Activated naive CD8-positive, alpha-beta T cell treated with anti-CD3 and anti-CD28 coated beads, Interleukin-2, amount 10 ng/mL, durations not matched to agents 7 days and 5 days (primary cell): ENCODE data around the gene AGAP3. TPM values are rescaled to one million over a fixed set of nuclear protein-coding genes. Genes with fewer than 3 reads are reported as not detected.

ENCODE experiments used
- ATAC-seq: fragments of 150-1000 bp; cut with Tn5 transposase; one replicate; pipeline ENCODE4 v1.10.0; 2021; ENCODE audit warnings: low read depth, moderate library complexity
- POLR2A ChIA-PET: fragments of 350-600 bp; sonication (Branson Sonifier 250); formaldehyde crosslinking; loops from one replicate; lab custom pipeline; 2021; ENCODE audit warnings: antibody characterized with exemption; lab: Charles Lee
- DNase-seq: peaks from one replicate; pipeline ENCODE4 v3.0.0; 2021
- H3K27ac Mint-ChIP-seq: one replicate; pipeline ENCODE4 v1.8.0; 2022; ENCODE audit warnings: mild to moderate bottlenecking, mixed read lengths
- H3K27me3 Mint-ChIP-seq: one replicate; pipeline ENCODE4 v1.8.0; 2022; ENCODE audit warnings: mild to moderate bottlenecking, moderate library complexity, mixed read lengths
- H3K36me3 Mint-ChIP-seq: one replicate; pipeline ENCODE4 v1.8.0; 2021; ENCODE audit warnings: mild to moderate bottlenecking, mixed read lengths
- H3K4me1 Mint-ChIP-seq: one replicate; pipeline ENCODE4 v1.8.0; 2021; ENCODE audit warnings: mixed read lengths
- H3K4me3 Mint-ChIP-seq: one replicate; pipeline ENCODE4 v1.8.0; 2022; ENCODE audit warnings: mild to moderate bottlenecking, moderate library complexity, mixed read lengths
- H3K9me3 Mint-ChIP-seq: one replicate; pipeline ENCODE4 v1.8.0; 2021; ENCODE audit warnings: mixed read lengths
- total RNA-seq, 2 experiments: library from RNA; stranded (reverse); gene quantifications; one replicate each; pipeline ENCODE4 v1.2.3, GENCODE V29; 2021

AGAP3 gene
- total RNA-seq, 2 experiments from 2014 or later = 31.7 to 32.7 TPM

DNA sequence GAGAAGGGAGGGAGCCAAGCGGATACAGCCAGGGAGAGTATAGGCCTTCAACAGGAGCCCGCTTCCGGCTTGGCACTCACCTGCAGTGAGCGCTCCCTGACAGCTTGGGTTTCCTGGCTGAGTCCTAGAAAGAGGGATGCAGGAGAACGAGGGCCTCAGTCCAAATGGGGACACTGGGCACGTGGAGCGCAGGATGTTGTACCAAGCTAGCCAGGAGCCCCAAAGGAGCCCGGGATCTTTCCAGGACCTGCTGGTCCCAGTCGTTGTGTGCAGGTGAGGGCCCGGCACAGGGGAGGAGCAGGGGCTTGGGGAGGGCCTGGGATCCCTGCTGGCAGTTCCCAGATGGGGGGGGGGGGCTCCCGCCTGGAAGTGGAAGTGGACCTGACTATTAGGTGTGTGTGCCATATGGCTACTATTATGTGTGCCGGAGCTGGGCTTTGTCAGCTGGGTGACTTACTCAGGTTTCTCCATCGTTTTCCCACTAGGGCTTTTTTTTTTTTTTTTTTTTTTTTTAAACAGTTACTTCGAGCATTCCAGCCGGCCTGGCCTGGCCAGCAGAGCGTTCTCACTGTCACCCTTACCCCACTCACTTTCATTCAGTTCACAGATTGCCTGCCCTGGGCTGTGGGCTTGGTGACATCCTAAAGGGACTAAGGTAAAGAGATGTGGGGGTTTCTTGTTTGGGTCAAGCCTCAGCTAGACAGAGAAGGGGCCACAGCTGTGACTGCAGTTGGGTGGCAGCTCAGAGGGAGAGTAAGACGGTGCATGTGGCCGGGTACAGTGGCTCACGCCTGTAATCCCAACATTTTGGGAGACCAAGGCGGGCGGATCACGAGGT lies 3.8 kb downstream of the AGAP3 start:
- no peak overlapping the region for H3K27ac Mint-ChIP-seq
- no peaks in the 10 kb centered on the region for H3K9me3 Mint-ChIP-seq
- peaks cover 13% of the 10 kb centered on the region for H3K4me1 Mint-ChIP-seq
- H3K36me3 Mint-ChIP-seq = no peaks in the 10 kb centered on the region
- H3K27me3 Mint-ChIP-seq = peaks cover 12% of the 10 kb centered on the region
- no peak for ATAC-seq
- no peak overlapping the region for H3K4me3 Mint-ChIP-seq
- POLR2A ChIA-PET = interaction anchor here (1.0 to 1.5 kb wide), 2 partner anchors 10 to 137 kb away, joined by 3 read pairs; partner anchors contain the start of genes ABCF2 and FASTK
- no peak for DNase-seq

DNA sequence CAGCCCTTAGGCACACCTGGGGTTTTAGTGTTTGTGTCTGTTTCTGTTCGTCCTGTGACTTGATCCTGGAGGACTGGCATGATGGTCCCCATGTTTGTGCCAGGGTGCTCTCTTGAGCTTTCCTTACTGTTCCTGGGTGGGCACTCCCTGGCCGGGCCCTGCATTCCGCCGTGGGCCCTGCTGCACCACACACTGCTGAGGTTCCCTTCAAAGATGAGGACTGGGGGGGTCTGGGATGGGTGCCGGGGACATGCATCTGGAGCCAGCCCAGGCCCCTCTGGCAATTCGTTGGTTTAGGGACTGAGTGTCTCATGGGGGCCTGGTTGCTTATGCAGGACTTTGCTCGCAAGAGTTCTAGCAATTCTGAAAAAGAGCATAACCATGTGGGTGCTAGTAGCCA lies 4.7 kb downstream of the AGAP3 start:
- Mint-ChIP-seq H3K4me3 (no peak overlapping the region), H3K9me3 (no peaks in the 10 kb centered on the region), H3K4me1 (peaks cover 7% of the 10 kb centered on the region), H3K27me3 (peaks cover 6% of the 10 kb centered on the region), H3K36me3 (no peaks in the 10 kb centered on the region), H3K27ac (no peak overlapping the region)
- no peak for DNase-seq
- no peak for ATAC-seq
- POLR2A ChIA-PET = interaction anchor here (1.0 to 1.5 kb wide), 2 partner anchors 10 to 136 kb away, joined by 3 read pairs; partner anchors contain the start of genes ABCF2 and FASTK

DNA sequence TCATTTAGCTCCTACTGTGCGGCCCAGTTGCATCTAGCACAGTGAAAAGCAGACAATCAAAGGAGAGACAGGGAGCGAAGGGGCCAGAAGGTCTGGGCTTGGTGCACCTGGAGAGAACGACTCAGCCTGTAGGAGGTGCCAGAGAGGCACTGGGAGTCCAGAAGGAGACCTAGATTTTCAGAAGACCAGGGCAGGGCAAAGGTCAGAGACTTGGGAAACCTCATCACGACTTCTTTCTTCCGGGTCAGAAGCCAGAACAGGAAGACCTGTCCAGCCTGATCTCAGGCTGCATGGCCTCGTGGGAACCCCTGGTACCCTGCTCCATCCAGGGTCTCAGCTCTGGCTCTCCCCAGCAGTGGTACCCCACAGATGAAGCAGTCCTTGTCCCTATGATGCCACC lies 5.2 kb downstream of the AGAP3 start:
- peaks cover 6% of the 10 kb centered on the region for H3K27me3 Mint-ChIP-seq
- ATAC-seq = no peak
- H3K36me3 Mint-ChIP-seq = no peaks in the 10 kb centered on the region
- H3K4me3 Mint-ChIP-seq = no peak overlapping the region
- no peaks in the 10 kb centered on the region for H3K9me3 Mint-ChIP-seq
- POLR2A ChIA-PET = interaction anchor here (1.5 kb wide), 1 partner anchor 11 kb away, joined by 3 read pairs; the partner anchor contains the start of gene FASTK
- no peak overlapping the region for H3K27ac Mint-ChIP-seq
- DNase-seq = no peak
- H3K4me1 Mint-ChIP-seq = peaks cover 7% of the 10 kb centered on the region

DNA sequence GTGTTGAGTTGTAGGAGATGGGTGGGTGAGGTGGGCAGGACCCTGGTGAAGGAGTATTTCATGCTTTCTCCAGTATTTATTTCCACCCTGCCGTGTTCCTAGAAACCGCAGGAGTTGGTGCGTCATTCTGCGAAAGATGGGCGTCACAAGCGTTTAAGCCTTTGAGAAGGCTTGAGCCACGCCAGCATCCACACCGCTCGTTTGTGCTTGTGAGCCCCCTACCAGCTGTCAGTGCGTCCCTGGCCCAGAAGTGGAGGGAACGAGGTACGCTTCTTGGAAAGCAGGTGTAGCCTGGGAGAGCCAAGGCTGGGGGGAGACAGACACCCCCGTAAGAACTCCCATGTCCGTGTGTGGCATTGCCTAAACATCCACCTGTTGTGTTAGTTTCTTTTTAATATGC lies 5.7 kb downstream of the AGAP3 start:
- Mint-ChIP-seq H3K4me3 (no peak overlapping the region), H3K4me1 (peaks cover 7% of the 10 kb centered on the region), H3K9me3 (no peaks in the 10 kb centered on the region), H3K36me3 (no peaks in the 10 kb centered on the region), H3K27me3 (peaks cover 6% of the 10 kb centered on the region), H3K27ac (no peak overlapping the region)
- POLR2A ChIA-PET = no interaction called here
- DNase-seq (no peak), ATAC-seq (no peak)

DNA sequence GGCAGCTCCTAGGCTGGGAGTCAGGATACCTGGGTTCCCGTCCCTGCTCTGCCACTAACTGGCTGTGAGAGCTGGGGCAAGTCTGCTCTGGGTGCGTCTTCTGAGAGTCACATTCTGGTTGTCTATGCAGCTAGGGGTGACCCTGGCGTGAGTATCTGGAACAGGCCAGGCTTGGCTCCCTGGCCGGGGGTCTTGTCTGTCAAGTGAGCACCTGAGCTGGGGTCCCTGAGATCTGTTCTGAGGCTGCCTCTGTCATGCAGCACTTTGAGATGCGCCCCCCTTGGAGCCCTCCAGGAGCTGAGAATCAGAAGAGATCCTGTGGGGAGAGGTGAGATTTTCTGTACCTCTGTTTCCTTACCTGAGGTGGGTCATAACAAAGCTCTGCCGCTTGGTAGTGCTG lies 7.5 kb downstream of the AGAP3 start:
- Mint-ChIP-seq H3K27me3 (peaks cover under 1% of the 10 kb centered on the region), H3K27ac (no peak overlapping the region), H3K36me3 (no peaks in the 10 kb centered on the region), H3K4me3 (no peak overlapping the region), H3K9me3 (no peaks in the 10 kb centered on the region), H3K4me1 (peaks cover 3% of the 10 kb centered on the region)
- POLR2A ChIA-PET = no interaction called here
- ATAC-seq (no peak), DNase-seq (peak; percentile 21)

DNA sequence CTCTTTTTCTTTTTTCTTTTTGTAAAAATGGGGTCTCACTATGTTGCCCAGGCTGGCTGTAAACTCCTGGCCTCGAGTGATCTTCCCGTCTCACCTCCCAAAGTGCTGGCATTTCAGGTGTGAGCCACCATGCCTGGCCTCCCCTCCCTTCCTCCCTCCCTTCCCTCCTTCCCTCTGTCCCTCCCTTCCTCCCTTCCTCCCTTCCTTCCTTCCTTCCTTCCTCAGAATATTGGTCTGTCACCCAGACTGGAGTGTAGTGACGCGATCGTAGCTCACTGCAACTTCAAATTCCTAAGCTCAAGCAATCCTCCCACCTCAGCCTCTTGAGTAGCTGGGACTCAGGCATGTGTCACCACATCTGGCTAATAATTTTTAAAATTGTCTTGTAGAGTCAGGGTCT lies 8.4 kb downstream of the AGAP3 start:
- POLR2A ChIA-PET = no interaction called here
- no peak for DNase-seq
- no peaks in the 10 kb centered on the region for H3K36me3 Mint-ChIP-seq
- no peaks in the 10 kb centered on the region for H3K27me3 Mint-ChIP-seq
- no peak overlapping the region for H3K4me3 Mint-ChIP-seq
- no peak for ATAC-seq
- no peaks in the 10 kb centered on the region for H3K9me3 Mint-ChIP-seq
- H3K27ac Mint-ChIP-seq = no peak overlapping the region
- H3K4me1 Mint-ChIP-seq = no peaks in the 10 kb centered on the region

DNA sequence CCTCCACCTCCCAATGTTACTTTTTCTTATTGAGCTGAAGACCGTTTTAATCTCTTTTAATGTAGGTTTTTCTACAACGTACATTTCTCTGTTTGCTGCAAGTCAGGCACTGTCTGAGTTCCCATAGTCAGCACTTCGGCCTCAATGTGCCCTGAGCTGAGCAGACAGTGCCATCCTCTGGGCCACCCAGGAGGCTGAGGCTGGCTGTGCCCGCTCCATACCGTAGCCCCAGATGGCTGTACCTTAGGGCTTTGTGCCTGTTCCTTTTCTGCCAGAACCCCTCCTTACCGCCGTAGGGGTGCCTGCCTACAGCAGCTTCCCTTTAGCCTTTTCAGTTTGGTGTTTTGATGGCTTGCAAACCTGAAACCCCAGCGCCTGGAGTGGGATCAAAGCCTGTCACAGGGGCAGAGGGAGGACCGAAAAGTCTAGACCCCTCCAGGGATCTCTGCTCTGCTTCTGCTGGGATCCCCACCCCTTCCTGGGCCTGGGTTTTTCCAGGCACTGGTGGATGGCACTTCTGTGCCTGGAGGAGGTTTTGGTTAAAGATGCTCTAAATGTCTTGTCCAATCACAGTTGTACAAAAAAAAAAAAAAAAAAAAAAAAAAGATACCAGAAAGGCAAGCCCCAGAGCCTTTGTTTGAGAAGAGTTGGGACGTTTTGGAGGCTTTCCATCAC lies 9.0 kb downstream of the AGAP3 start:
- no peak for DNase-seq
- H3K36me3 Mint-ChIP-seq = no peaks in the 10 kb centered on the region

DNA sequence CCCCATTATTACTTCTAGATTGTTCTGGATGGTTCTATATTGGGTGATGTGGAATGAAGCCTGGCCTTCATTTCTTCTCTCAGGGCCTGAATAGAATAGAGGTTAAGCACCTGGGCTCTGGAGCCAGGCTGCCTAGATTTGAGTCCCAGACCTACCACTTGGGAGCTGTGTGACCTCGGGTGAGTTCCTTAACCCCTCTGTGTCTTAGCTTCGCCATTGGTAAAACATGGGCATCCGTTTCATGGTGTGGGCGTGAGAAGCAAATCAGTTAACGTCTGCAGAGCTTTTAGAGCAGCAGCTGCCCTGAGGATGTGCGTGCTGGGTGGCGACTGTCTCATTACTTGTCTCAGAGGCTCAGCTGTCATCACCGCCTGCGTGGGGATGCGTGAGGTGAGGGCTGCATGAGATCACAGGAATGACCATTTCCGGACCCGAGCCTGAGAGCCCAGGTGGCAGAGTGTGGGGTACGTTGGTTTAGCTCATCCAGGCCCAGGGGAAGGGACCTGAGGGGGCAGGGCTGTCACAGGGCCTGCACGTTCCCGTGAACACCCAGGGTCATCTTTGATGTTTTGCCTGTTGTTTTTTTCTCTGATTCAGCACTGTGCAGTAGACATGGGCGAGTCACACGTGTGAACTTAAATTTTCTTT lies 9.7 kb downstream of the AGAP3 start:
- ATAC-seq = no peak
- H3K4me3 Mint-ChIP-seq = no peak overlapping the region
- POLR2A ChIA-PET = no interaction called here
- DNase-seq = no peak
- no peaks in the 10 kb centered on the region for H3K36me3 Mint-ChIP-seq
- no peaks in the 10 kb centered on the region for H3K27me3 Mint-ChIP-seq
- H3K27ac Mint-ChIP-seq = no peak overlapping the region
- H3K4me1 Mint-ChIP-seq = no peaks in the 10 kb centered on the region
- H3K9me3 Mint-ChIP-seq = no peaks in the 10 kb centered on the region

More for the DNA sequence above, 9.0 kb downstream of the AGAP3 start:
- Mint-ChIP-seq H3K4me1 (no peaks in the 10 kb centered on the region), H3K4me3 (no peak overlapping the region), H3K27me3 (no peaks in the 10 kb centered on the region), H3K27ac (no peak overlapping the region), H3K9me3 (no peaks in the 10 kb centered on the region)
- no peak for ATAC-seq
- POLR2A ChIA-PET = no interaction called here

DNA sequence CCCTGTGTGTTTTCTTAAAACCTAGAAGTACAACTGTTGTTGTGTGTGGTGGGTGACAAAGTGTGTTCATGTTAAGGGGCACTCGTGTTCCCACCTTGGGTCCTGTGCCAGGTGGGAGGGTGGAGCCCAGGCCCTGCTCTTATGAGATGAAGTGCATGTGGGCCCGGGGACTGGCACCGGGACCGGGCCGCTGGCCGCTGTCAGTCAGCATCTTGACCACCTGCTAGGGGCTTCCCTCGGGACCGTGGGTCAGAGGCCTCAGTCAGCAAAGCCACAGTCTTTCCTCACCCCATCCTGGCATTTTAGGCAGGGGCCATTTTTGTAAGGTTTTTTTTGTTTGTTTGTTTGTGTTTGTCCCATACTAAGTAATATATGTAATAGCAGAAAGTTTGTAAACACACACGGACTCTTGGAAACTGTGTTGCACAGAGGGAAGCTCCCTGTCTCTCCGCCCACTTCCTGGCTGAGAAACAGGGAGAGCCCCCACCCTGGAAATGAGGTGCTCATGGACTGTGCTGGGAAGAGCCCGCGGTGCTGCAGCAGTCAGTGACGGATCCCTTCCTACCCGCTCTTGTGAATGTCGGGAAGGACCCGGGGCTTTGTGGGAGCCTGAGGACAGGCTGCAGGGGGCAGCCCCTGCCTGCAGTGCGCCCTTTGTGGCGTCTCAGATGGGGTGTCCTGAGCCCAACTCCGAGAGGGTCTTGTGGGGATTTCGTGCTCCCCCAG lies 13.4 kb downstream of the AGAP3 start:
- Mint-ChIP-seq H3K4me3 (no peak overlapping the region), H3K27ac (no peak overlapping the region), H3K36me3 (no peaks in the 10 kb centered on the region), H3K4me1 (no peaks in the 10 kb centered on the region), H3K9me3 (no peaks in the 10 kb centered on the region), H3K27me3 (no peaks in the 10 kb centered on the region)
- ATAC-seq (no peak), DNase-seq (no peak)
- POLR2A ChIA-PET = no interaction called here

DNA sequence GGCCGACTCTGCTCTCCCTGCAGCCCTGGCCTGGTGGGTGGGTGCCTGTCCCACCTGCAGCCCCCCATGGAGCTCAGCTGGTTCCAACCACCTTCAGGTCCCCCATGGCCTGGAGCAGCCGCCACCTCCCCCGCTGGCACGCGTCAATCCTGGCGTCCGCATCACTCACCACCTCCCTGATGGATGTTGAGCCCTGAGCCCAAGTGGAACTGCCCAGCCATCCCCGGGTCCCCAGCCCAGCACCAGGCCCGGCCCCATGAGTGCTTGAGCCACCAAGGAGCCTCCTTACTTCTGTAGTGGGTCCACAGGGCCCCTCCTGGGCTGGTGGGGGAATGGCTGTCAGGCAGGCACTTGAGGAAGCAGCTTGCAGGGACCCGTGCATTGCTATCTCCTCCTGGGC lies 14.6 kb downstream of the AGAP3 start:
- H3K4me3 Mint-ChIP-seq = no peak overlapping the region
- no peak overlapping the region for H3K27ac Mint-ChIP-seq
- H3K36me3 Mint-ChIP-seq = no peaks in the 10 kb centered on the region
- POLR2A ChIA-PET = no interaction called here
- H3K4me1 Mint-ChIP-seq = no peaks in the 10 kb centered on the region
- H3K27me3 Mint-ChIP-seq = no peaks in the 10 kb centered on the region
- ATAC-seq = no peak
- H3K9me3 Mint-ChIP-seq = no peaks in the 10 kb centered on the region
- no peak for DNase-seq

DNA sequence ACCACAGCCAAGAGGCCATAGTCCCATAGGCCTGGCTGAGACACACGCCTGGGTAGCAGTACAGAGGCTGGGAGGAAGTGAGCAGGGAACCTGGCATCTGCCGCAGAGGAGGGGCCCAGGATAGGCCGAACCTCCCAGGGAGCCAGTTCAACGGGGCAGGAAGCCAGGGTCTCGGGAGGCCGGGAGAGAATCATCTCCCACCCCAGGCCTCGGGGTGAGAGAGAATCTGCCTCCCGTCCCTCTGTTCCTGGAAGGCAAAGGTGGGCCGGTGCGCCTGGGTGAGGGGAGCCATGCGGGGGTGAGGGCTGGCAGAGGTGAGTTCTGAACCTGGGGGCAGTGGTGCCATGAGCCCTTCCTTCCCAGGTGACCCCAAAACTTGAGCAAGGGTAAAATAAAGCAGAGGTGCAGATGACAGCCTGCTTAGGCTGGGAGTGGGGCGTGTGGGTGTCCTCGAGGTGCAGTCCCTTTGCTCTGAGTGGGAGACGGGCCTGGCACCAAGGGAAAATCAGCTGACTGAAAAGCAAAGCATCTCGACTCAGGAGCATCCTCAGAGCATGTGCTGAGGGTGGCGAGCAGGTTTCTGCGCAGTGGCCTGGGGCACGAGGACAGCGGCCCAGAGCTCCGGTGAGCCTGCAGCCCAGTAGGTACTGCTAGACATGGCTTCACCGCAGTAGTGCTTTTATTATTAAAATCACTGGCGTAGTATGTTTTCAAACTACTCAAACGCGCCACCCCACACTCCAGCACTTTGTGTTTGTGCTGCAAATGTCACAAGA lies 15.5 kb downstream of the AGAP3 start:
- no peaks in the 10 kb centered on the region for H3K9me3 Mint-ChIP-seq
- ATAC-seq = no peak
- DNase-seq = no peak
- POLR2A ChIA-PET = no interaction called here
- H3K36me3 Mint-ChIP-seq = no peaks in the 10 kb centered on the region
- H3K4me1 Mint-ChIP-seq = no peaks in the 10 kb centered on the region
- no peak overlapping the region for H3K4me3 Mint-ChIP-seq
- no peak overlapping the region for H3K27ac Mint-ChIP-seq
- H3K27me3 Mint-ChIP-seq = no peaks in the 10 kb centered on the region

DNA sequence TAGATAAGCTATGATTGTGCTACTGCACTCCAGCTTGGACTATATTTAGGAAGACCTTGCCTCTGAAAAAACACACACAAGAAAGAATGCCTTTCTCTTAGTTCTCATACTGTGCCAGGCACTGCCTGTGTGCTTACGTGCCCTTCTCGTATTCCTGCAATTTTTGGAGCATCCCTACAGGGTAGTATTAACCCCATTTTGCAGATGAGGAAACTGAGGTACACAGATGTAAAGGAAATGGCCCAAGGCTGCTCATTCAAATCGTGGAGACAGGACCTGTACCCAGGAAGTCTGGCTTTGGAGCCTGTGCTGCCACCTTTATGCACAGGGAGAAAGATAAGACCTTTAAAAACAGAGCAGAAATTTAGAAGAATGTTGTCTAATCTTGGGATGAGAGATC lies 16.7 kb downstream of the AGAP3 start:
- H3K27me3 Mint-ChIP-seq = no peaks in the 10 kb centered on the region
- DNase-seq (no peak), ATAC-seq (no peak)
- no peak overlapping the region for H3K4me3 Mint-ChIP-seq
- no peaks in the 10 kb centered on the region for H3K4me1 Mint-ChIP-seq
- H3K27ac Mint-ChIP-seq = peak overlapping the region; percentile 13
- no peaks in the 10 kb centered on the region for H3K9me3 Mint-ChIP-seq
- no peaks in the 10 kb centered on the region for H3K36me3 Mint-ChIP-seq
- POLR2A ChIA-PET = no interaction called here
